GM18505 (cell line): ENCODE measurements around the gene TTC28.

Source experiments
- ATAC-seq: cut with Tn5 transposase; IDR thresholded peaks from one replicate; pipeline ENCODE4 v1.9.1; 2021; ENCODE audit not compliant: unreplicated experiment
- POLR2A ChIP-seq: IDR thresholded peaks from 4 replicates; pipeline ENCODE4 v1.6.1; 2011; ENCODE audit warnings: borderline replicate concordance; ENCODE audit not compliant: insufficient read depth, insufficient read length; ENCODE audit errors: extremely low read depth

Gene TTC28

GRCh38 chr22:28412109-28412508 lies 267.5 kb downstream of the TTC28 start:
- ATAC-seq, result no peak
- no peak for TF ChIP-seq POLR2A

GRCh38 chr22:28411125-28411524 lies 268.5 kb downstream of the TTC28 start:
- no peak for ATAC-seq
- TF ChIP-seq POLR2A, result no peak

GRCh38 chr22:28410050-28410816 lies 269.4 kb downstream of the TTC28 start:
- ATAC-seq, result no peak
- TF ChIP-seq POLR2A, result no peak

GRCh38 chr22:28408709-28409108 lies 270.9 kb downstream of the TTC28 start:
- no peak for TF ChIP-seq POLR2A
- ATAC-seq, result no peak

GRCh38 chr22:28407645-28408044 lies 272.0 kb downstream of the TTC28 start:
- no peak for ATAC-seq
- no peak for TF ChIP-seq POLR2A

- no peak for ATAC-seq
- no peak for TF ChIP-seq POLR2A
Observed at GRCh38 chr22:28406246-28406645, 273.4 kb downstream of the TTC28 start.

- no peak for ATAC-seq
Observed at GRCh38 chr22:28405588-28405987, 274.1 kb downstream of the TTC28 start.

GRCh38 chr22:28402539-28402938 lies 277.1 kb downstream of the TTC28 start:
- TF ChIP-seq POLR2A, result no peak
- no peak for ATAC-seq

More at GRCh38 chr22:28405588-28405987, 274.1 kb downstream of the TTC28 start:
- no peak for TF ChIP-seq POLR2A

GRCh38 chr22:28402060-28402459 lies 277.6 kb downstream of the TTC28 start:
- ATAC-seq, result no peak
- TF ChIP-seq POLR2A, result no peak

GRCh38 chr22:28398981-28399380 lies 280.7 kb downstream of the TTC28 start:
- ATAC-seq, result no peak
- no peak for TF ChIP-seq POLR2A

GRCh38 chr22:28398355-28398754 lies 281.3 kb downstream of the TTC28 start:
- ATAC-seq, result no peak
- no peak for TF ChIP-seq POLR2A

GRCh38 chr22:28397306-28397705 lies 282.3 kb downstream of the TTC28 start:
- ATAC-seq, result no peak

GRCh38 chr22:28395920-28396753 lies 283.5 kb downstream of the TTC28 start:
- no peak for TF ChIP-seq POLR2A
- no peak for ATAC-seq

More at GRCh38 chr22:28397306-28397705, 282.3 kb downstream of the TTC28 start:
- TF ChIP-seq POLR2A, result no peak

GRCh38 chr22:28395520-28395919 lies 284.1 kb downstream of the TTC28 start:
- ATAC-seq, result no peak
- no peak for TF ChIP-seq POLR2A
